Activated naive CD4-positive, alpha-beta T cell treated with anti-CD3 and anti-CD28 coated beads, Interleukin-2, amount 10 ng/mL, durations not matched to agents 7 days and 5 days (primary cell): ENCODE data around the gene PPM1M.

Experiments
- CTCF ChIA-PET: fragments of 350-600 bp; sonication (Branson Sonifier 250); formaldehyde crosslinking; loops from one replicate; lab custom pipeline; 2021; ENCODE audit warnings: antibody characterized with exemption; lab: Charles Lee
- DNase-seq: peaks from one replicate; pipeline ENCODE4 v3.0.0-alpha.2; 2020
- H3K27ac Mint-ChIP-seq: one replicate; pipeline ENCODE4 v1.8.0; 2021; ENCODE audit warnings: mild to moderate bottlenecking, moderate library complexity, mixed read lengths
- H3K27me3 Mint-ChIP-seq: one replicate; pipeline ENCODE4 v1.8.0; 2021; ENCODE audit warnings: mild to moderate bottlenecking, mixed read lengths
- H3K36me3 Mint-ChIP-seq: one replicate; pipeline ENCODE4 v1.8.0; 2021; ENCODE audit warnings: mixed read lengths
- H3K4me1 Mint-ChIP-seq: one replicate; pipeline ENCODE4 v1.8.0; 2021; ENCODE audit warnings: mixed read lengths
- H3K4me3 Mint-ChIP-seq: one replicate; pipeline ENCODE4 v1.8.0; 2021; ENCODE audit warnings: mild to moderate bottlenecking, moderate library complexity, mixed read lengths
- H3K9me3 Mint-ChIP-seq: one replicate; pipeline ENCODE4 v1.8.0; 2021; ENCODE audit warnings: mixed read lengths

PPM1M gene

DNA sequence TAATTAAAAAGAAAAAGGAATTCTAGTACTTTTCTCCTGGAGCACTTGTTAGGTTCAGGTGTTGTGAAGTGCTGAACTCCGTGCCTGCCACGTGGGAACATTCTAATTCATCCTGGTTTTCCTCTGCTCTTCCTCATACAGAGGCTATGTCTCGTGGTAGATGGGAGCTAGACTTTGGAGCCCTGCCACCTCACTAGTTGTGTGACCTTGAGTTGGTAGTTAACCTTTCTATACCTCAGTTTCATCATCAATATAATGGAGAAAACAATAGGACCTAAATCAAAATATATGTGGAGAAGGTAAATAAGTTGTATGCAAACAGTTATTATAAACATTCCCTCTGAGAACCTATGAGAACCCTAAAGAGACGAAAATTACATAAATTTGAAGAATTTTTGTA, 37.0 kb upstream of the PPM1M start:
- CTCF ChIA-PET: interaction anchor here (6.2 kb wide), 1 partner anchor 13 kb away, joined by 35 read pairs; no protein-coding TSS in a partner anchor
- Mint-ChIP-seq H3K4me1 (peaks cover 19% of the 10 kb centered on the region), H3K36me3 (peaks cover 75% of the 10 kb centered on the region), H3K27me3 (no peaks in the 10 kb centered on the region), H3K27ac (no peak overlapping the region), H3K4me3 (no peak overlapping the region), H3K9me3 (no peaks in the 10 kb centered on the region)
- DNase-seq: no peak

DNA sequence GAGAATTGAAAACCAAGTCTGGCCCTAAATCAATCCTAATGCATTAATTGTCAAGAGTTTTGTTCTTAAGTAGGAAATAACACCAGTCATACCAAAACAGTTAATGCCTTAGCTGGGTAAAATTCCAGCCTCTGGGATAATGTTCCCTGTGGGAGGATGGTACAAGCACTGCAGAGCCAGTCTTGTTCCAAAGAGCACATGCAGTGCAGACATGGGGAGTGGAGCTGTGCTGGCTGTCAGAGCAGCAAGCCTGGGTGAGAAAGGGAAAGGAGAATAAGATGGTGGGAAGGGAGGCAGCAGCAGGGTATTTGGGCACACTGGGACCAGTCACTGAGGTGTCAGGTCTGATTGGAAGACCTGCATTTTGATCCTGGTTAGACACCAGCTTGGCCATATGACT, 35.5 kb upstream of the PPM1M start:
- CTCF ChIA-PET: interaction anchor here (1.1 to 6.2 kb wide), 2 partner anchors 11 kb away, joined by 3 to 35 read pairs; no protein-coding TSS in a partner anchor
- H3K4me1 Mint-ChIP-seq: peaks cover 15% of the 10 kb centered on the region
- no peak overlapping the region for H3K4me3 Mint-ChIP-seq
- no peak overlapping the region for H3K27ac Mint-ChIP-seq
- H3K9me3 Mint-ChIP-seq: no peaks in the 10 kb centered on the region
- DNase-seq: no peak
- H3K27me3 Mint-ChIP-seq: no peaks in the 10 kb centered on the region
- peaks cover 77% of the 10 kb centered on the region for H3K36me3 Mint-ChIP-seq

DNA sequence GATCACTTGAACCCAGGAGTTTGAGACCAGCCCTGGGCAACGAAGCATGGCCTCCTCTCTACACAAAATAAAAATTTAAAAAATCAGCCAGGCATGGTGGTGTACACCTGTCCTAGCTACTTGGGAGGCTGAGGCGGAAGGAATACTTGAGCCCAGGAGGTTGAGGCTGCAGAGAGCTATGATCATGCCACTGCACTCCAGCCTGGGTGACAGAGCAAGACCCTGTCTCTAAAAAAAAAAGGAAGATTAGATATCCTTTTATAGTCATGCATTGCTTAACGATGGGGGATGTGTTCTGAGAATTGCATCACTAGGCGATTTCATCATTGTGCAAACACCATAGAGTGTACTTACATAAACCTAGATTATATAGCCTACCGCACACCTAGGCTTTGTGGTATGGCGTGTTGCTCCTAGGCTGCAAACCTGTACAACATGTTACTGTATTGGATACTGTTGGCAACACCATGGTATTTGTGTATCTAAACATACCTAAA, 35.0 kb upstream of the PPM1M start:
- Mint-ChIP-seq H3K4me3 (no peak overlapping the region), H3K27me3 (no peaks in the 10 kb centered on the region), H3K9me3 (no peaks in the 10 kb centered on the region), H3K27ac (no peak overlapping the region), H3K36me3 (peaks cover 77% of the 10 kb centered on the region), H3K4me1 (peaks cover 14% of the 10 kb centered on the region)
- no peak for DNase-seq
- CTCF ChIA-PET: interaction anchor here (1.1 to 6.2 kb wide), 2 partner anchors 11 to 12 kb away, joined by 3 to 35 read pairs; no protein-coding TSS in a partner anchor

DNA sequence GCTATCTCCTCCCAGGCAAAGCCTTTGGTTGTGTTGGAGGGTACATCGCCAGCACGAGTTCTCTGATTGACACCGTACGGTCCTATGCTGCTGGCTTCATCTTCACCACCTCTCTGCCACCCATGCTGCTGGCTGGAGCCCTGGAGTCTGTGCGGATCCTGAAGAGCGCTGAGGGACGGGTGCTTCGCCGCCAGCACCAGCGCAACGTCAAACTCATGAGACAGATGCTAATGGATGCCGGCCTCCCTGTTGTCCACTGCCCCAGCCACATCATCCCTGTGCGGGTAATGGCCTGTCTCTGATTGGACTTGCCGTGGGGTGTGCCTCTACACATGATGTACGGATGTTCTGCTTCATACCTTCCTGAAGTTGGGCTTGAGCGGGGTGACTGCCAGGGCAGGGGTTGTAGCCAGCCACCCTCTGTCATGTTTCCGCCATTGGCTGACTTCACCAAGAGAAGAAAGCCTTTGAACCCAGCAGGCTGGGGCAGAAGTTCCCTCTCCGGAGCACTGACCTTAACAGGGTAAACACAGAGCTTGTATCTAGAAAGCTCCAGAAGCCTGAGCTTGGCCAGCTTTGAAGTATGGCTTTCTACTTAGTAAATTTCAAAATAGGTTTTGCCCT, 34.2 kb upstream of the PPM1M start:
- Mint-ChIP-seq H3K4me3 (no peak overlapping the region), H3K36me3 (peaks cover 73% of the 10 kb centered on the region), H3K27ac (no peak overlapping the region), H3K4me1 (peaks cover 19% of the 10 kb centered on the region), H3K27me3 (no peaks in the 10 kb centered on the region), H3K9me3 (no peaks in the 10 kb centered on the region)
- CTCF ChIA-PET: interaction anchor here (1.2 to 6.2 kb wide), 3 partner anchors 10 to 210 kb away, joined by 4 to 35 read pairs (median 4); no protein-coding TSS in a partner anchor
- DNase-seq: no peak

DNA sequence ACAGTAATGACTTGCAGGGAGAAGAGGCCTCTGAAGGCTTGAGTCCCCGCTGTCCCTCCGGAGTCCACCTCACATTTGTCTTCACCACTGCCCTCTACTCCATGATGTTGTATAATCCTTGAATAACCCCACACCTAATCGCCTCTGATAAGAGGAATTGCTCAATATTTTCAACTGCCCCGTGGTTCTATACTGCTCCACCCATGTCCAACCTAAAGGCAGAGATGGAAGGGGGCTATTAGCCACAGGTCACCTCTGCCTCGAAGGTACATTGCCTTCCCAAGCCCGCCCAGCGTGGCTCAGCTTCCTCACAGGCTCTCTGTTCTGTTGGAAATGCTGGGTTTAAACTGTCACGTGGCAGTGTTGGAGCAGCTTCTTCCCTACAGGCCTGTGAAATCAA, 32.6 kb upstream of the PPM1M start:
- Mint-ChIP-seq H3K4me1 (peaks cover 35% of the 10 kb centered on the region), H3K4me3 (no peak overlapping the region), H3K36me3 (peaks cover 65% of the 10 kb centered on the region), H3K27me3 (no peaks in the 10 kb centered on the region), H3K27ac (no peak overlapping the region), H3K9me3 (no peaks in the 10 kb centered on the region)
- CTCF ChIA-PET: interaction anchor here (6.2 kb wide), 1 partner anchor 8 kb away, joined by 35 read pairs; no protein-coding TSS in a partner anchor
- no peak for DNase-seq

DNA sequence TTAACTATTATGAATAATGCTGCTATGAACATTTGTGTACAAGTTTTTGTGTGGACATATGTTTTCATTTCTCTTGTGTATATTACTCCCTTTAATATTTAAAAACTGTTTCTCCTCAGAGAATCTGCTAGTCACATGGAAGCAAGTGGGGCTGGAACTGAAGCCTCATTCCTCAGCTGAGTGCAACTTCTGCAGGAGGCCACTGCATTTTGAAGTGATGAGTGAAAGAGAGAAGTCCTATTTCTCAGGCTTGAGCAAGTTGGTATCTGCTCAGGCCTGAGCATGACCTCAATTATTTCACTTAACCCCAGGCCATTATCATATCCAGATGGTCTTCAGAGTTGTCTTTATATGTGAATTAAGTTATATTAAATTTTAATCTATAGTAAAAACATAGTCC, 31.7 kb upstream of the PPM1M start:
- Mint-ChIP-seq H3K9me3 (no peaks in the 10 kb centered on the region), H3K4me1 (peaks cover 44% of the 10 kb centered on the region), H3K36me3 (peaks cover 59% of the 10 kb centered on the region), H3K27me3 (no peaks in the 10 kb centered on the region), H3K4me3 (no peak overlapping the region), H3K27ac (no peak overlapping the region)
- no peak for DNase-seq
- CTCF ChIA-PET: no interaction called here

DNA sequence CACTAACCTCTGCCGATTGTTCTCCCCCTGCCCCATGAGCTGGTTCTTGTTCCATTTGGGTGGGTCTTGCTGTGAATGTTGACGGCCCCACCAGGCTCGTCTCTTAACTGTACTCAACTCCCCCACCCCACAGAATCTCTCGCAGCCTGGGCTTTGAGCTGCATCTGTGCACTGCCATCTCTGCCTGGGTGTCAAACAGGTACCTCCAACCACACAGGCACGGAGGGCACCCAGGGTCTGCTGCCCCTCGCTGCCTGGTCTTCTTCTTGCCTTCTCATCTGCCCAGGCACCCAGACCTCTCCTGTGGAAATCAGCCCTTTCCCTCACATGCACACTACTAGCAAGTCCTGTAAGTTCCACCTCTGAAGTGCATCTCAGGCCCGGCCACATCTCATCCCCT, 30.2 kb upstream of the PPM1M start:
- H3K4me3 Mint-ChIP-seq: no peak overlapping the region
- H3K9me3 Mint-ChIP-seq: no peaks in the 10 kb centered on the region
- H3K4me1 Mint-ChIP-seq: peaks cover 57% of the 10 kb centered on the region
- no peaks in the 10 kb centered on the region for H3K27me3 Mint-ChIP-seq
- H3K36me3 Mint-ChIP-seq: peaks cover 47% of the 10 kb centered on the region
- DNase-seq: no peak
- H3K27ac Mint-ChIP-seq: peak overlapping the region; percentile 7
- CTCF ChIA-PET: interaction anchor here (0.9 to 1.0 kb wide), 2 partner anchors 124 to 214 kb away, joined by 3 to 4 read pairs; no protein-coding TSS in a partner anchor

DNA sequence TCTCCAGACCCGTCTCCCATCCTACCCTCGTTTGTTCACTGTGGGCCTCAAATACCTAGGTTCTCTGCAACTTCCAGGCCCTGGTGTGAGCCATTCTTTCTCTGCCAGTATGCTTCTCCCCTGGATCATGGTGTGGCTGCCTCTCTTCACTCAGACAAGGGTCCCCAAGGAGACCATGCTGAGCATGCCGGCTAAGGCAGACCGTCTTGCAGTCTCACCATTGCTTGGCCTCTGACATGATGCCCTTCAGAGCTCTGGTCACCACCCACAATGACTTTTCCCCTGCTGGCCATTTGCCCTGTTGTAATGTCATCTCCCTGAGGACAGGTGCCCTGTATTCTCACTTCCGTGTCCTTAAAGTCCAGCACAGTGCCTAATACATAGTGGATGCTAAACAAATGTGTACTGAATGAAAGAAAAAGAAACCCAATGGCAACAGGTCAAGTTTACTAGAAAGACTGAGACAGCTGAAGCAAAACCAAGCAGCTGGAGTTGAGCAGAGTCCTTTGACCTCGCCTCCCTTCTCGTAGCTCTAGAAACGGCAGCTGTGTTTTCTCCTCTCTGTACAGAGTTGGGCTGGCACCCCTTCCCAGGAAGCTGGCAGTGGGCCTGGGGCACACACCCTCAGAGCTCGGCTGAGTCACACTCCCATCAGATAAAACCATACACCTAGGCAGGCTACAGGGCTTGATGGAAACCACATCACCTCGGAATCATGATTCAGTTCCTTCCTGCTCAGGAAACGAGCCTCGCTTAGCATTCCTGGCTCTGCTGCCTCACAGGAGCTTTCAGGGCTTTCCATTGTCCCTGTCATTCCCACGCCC, 28.8 kb upstream of the PPM1M start:
- H3K4me3 Mint-ChIP-seq: peak overlapping the region; percentile 49
- H3K27ac Mint-ChIP-seq: peak overlapping the region; percentile 87
- peaks cover 40% of the 10 kb centered on the region for H3K36me3 Mint-ChIP-seq
- DNase-seq: peak; percentile 62
- H3K4me1 Mint-ChIP-seq: peaks cover 70% of the 10 kb centered on the region
- no peaks in the 10 kb centered on the region for H3K9me3 Mint-ChIP-seq
- H3K27me3 Mint-ChIP-seq: no peaks in the 10 kb centered on the region
- CTCF ChIA-PET: interaction anchor here (1.6 to 10.4 kb wide), 4 partner anchors 14 to 123 kb away, joined by 3 to 125 read pairs (median 8); no protein-coding TSS in a partner anchor

DNA sequence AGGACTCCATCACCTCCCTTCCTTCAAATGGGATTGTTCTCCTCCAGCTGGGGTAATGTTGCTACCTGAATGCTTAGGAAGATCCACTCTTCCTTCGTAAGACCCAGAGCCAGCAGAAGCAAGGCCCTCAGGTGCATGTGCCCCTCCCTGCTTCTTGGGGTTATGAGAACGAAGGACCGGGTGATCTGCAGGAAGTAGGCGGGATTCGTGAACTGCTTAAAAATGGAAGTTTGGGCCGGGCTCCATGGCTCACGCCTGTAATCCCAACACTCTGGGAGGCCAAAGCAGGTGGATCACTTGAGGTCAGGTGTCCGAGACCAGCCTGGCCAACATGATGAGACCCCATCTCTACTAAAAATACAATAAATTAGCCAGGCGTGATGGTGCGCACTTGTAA, 28.2 kb upstream of the PPM1M start:
- Mint-ChIP-seq H3K4me1 (peaks cover 76% of the 10 kb centered on the region), H3K9me3 (no peaks in the 10 kb centered on the region)

DNA sequence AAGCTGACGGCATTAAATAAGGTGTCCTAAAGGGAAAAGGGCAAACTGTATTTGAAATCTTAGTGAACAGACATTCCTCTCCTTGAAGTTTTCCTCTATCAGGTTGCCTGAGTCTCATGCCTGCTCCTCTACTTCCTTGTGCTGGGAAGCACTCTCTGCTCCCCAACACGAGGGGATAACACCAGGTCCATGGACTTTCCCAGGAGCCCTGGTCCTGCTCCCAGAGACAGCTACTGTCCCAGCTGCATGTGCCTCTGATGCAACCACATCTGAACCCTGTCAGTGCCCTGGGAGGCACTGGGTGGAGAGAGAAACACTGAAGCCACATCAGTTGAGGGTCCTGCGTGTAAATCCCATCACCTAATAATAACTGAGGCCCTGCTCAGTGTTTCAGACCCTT, 27.5 kb upstream of the PPM1M start:
- no peaks in the 10 kb centered on the region for H3K27me3 Mint-ChIP-seq

More for the DNA sequence above, 28.2 kb upstream of the PPM1M start:
- H3K4me3 Mint-ChIP-seq: peak overlapping the region; percentile 49
- H3K27me3 Mint-ChIP-seq: no peaks in the 10 kb centered on the region
- H3K27ac Mint-ChIP-seq: peak overlapping the region; percentile 87
- CTCF ChIA-PET: interaction anchor here (1.3 to 10.4 kb wide), 5 partner anchors 14 to 122 kb away, joined by 3 to 125 read pairs (median 6); partner anchors contain the start of gene WDR82
- DNase-seq: peak; percentile 42
- peaks cover 34% of the 10 kb centered on the region for H3K36me3 Mint-ChIP-seq

DNA sequence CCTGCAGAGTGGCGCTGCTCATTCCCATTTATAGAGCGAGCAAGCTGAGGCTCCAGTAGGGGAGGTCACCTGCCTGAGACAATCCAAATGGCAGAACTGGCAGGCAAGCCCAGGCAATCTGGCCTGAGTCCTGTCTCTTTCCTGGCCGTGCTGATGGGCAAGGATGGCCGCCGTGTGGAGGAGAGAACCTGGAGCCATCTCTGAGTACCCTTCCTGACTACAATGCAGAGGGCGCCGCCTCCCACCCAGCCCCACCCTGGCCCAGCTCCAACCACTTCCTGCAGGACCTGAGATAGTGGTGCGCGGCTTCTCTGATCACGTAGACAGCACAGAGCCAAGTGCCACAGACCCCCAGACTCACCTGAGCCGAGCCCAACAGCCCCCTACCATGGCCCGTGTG, 27.1 kb upstream of the PPM1M start:
- peaks cover 87% of the 10 kb centered on the region for H3K4me1 Mint-ChIP-seq
- CTCF ChIA-PET: interaction anchor here (0.9 to 10.4 kb wide), 8 partner anchors 13 to 216 kb away, joined by 3 to 125 read pairs (median 8); partner anchors contain the start of gene WDR82

More for the DNA sequence above, 27.5 kb upstream of the PPM1M start:
- peak overlapping the region; percentile 49 for H3K4me3 Mint-ChIP-seq
- peaks cover 29% of the 10 kb centered on the region for H3K36me3 Mint-ChIP-seq
- H3K9me3 Mint-ChIP-seq: no peaks in the 10 kb centered on the region
- peaks cover 82% of the 10 kb centered on the region for H3K4me1 Mint-ChIP-seq
- CTCF ChIA-PET: interaction anchor here (1.3 to 10.4 kb wide), 5 partner anchors 14 to 122 kb away, joined by 3 to 125 read pairs (median 6); partner anchors contain the start of gene WDR82
- no peak for DNase-seq
- H3K27ac Mint-ChIP-seq: peak overlapping the region; percentile 87

DNA sequence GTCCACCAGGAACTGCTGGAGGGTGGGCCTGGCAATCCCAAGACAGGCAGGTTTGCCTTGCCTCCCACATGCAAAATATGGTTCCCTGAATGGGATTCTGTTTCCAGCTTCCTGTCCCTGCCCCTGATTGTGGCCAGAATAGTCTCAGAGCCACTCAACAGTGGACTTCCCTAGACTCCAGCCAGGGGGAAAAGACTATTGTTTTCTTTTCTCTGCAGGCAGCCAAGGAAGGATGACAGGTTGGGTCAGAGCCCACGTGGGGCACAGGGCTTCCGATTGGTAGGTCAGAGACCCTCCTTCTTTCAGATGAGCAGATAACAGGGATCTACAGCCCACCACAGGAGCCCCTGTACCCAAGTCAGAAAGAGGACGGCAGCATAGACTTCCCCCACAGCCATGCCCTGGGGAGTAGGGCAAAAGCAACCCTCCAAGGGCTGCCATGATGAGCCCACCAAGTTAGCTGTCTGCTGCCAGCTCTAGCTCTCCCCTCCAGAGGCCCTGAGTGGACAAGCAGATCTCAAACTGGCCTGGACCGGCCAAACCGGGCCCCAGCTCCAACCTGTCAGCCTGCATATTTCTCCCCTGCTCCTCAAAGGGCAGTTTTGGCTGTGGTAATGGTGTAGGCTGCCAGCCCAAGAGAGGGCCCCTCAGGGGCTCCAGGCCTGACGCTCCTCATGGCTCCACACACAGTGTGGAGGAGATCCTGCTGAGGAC, 26.5 kb upstream of the PPM1M start:
- no peaks in the 10 kb centered on the region for H3K27me3 Mint-ChIP-seq
- peaks cover 93% of the 10 kb centered on the region for H3K4me1 Mint-ChIP-seq
- peak overlapping the region; percentile 88 for H3K27ac Mint-ChIP-seq
- no peaks in the 10 kb centered on the region for H3K9me3 Mint-ChIP-seq
- H3K36me3 Mint-ChIP-seq: peaks cover 31% of the 10 kb centered on the region
- H3K4me3 Mint-ChIP-seq: peak overlapping the region; percentile 49
- CTCF ChIA-PET: interaction anchor here (0.9 to 10.4 kb wide), 15 partner anchors 9 to 229 kb away, joined by 3 to 125 read pairs (median 9); partner anchors contain the start of genes PPM1M and WDR82
- no peak for DNase-seq

More for the DNA sequence above, 27.1 kb upstream of the PPM1M start:
- Mint-ChIP-seq H3K27ac (peak overlapping the region; percentile 87), H3K27me3 (no peaks in the 10 kb centered on the region), H3K4me3 (peak overlapping the region; percentile 49), H3K36me3 (peaks cover 31% of the 10 kb centered on the region), H3K9me3 (no peaks in the 10 kb centered on the region)
- peak; percentile 62 for DNase-seq

DNA sequence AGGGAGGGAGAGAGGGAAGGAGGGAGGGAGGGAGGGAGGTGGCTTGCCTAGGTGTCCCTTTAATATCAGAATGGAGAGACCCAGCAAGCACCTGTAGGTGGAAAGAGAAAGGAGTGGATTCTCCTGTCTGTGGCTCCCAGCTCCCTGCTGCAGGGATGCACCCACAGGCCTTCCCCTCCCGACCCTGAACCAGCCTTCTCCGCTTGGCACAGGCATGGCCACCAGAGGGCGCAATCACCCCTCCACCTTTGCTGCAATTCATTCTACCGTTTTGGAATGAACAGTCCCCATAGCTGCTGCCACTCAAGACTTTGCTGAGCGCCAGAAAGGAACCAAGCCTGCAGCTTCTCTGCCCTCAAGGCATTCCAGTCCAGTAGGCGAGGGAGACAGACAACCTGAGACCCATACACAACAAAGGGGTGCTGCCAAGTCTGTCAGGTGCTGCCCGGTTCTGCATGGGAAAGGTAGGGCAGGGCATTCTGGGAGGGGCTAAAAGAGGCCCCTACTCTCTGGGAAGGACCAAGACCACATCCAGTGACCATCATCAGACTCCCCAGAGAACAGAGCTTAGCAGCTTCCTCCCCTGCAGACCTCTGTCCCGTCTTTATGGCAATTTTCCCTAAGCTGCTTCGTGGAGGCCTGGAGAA, 25.1 kb upstream of the PPM1M start:
- Mint-ChIP-seq H3K4me3 (peak overlapping the region; percentile 55), H3K36me3 (peaks cover 22% of the 10 kb centered on the region), H3K4me1 (peaks cover 96% of the 10 kb centered on the region), H3K27ac (peak overlapping the region; percentile 75), H3K27me3 (no peaks in the 10 kb centered on the region), H3K9me3 (no peaks in the 10 kb centered on the region)
- CTCF ChIA-PET: interaction anchor here (0.6 to 10.4 kb wide), 35 partner anchors 10 to 228 kb away, joined by 3 to 125 read pairs (median 5); partner anchors contain the start of genes POC1A, PPM1M, RPL29 and TWF2
- DNase-seq: peak; percentile 94
